ENCODE data around the gene RFLNA. TPM values are rescaled to one million over a fixed set of nuclear protein-coding genes. Genes with fewer than 3 reads are reported as not detected.

The RFLNA gene
- total RNA-seq, 1 donor from 2014 or later, result 0.50 TPM

GRCh38 chr12:124292385-124292784 is 2.5 kb upstream of the RFLNA start:
- Histone ChIP-seq H3K4me1 (peaks cover 31% of the 10 kb centered on the region), H3K36me3 (no peaks in the 10 kb centered on the region), H3K27ac (no peak overlapping the region), H3K27me3 (ENCODE audit: low read depth) (peaks cover 28% of the 10 kb centered on the region), H3K9me3 (no peaks in the 10 kb centered on the region), H3K4me3 (no peak overlapping the region)
- DNase-seq (no peak), ATAC-seq (no peak)
- TF ChIP-seq, protein P1, sequence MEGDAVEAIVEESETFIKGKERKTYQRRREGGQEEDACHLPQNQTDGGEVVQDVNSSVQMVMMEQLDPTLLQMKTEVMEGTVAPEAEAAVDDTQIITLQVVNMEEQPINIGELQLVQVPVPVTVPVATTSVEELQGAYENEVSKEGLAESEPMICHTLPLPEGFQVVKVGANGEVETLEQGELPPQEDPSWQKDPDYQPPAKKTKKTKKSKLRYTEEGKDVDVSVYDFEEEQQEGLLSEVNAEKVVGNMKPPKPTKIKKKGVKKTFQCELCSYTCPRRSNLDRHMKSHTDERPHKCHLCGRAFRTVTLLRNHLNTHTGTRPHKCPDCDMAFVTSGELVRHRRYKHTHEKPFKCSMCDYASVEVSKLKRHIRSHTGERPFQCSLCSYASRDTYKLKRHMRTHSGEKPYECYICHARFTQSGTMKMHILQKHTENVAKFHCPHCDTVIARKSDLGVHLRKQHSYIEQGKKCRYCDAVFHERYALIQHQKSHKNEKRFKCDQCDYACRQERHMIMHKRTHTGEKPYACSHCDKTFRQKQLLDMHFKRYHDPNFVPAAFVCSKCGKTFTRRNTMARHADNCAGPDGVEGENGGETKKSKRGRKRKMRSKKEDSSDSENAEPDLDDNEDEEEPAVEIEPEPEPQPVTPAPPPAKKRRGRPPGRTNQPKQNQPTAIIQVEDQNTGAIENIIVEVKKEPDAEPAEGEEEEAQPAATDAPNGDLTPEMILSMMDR (IDR thresholded peaks at IDR 0.05), result no peak
- intact Hi-C loops (cut with DNase I), result no loop called here

DNA sequence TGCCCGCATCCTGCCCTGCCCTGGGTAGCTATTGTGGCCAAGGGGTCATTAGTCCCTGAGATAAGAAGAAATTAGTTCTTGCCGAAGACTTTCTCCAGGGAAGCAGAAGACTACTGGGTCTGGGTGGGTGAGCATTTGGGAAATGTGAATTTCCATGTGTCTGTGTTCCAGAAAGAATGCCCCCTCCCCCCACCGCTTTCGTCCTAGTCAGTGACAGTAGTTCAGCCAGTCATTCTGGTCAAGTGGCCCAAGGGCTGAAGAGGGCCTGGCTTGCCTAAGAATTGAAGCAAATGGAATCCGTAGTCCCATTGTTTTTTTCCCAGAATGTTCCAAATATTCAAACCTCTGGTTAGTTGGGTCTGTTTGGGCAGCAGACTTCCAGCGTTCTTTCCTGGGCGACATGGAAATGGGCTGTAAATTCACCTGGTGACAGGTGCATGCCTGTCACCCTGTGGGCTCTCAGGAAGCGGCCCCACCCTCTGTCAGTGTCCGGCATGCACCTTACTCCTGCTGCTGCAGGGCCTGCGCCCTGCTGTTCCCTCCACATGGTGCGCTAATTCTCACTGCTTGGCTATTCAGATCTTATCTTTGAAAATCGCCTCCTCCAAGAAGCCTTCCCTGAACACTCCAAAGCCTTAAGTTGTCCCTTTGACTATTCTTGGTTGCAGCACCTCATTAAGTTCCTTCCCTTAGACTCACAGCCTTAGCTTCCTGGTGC is 1.4 kb upstream of the RFLNA start:
- ATAC-seq (no peak), DNase-seq (no peak)
- no peaks in the 10 kb centered on the region for H3K36me3 ChIP-seq
- intact Hi-C loops (cut with DNase I), result no loop called here
- H3K4me1 ChIP-seq, result peaks cover 31% of the 10 kb centered on the region
- H3K27me3 ChIP-seq (ENCODE audit: low read depth), result peaks cover 38% of the 10 kb centered on the region
- H3K4me3 ChIP-seq, result no peak overlapping the region
- no peak overlapping the region for H3K27ac ChIP-seq
- TF ChIP-seq, protein P1 (IDR thresholded peaks at IDR 0.05), result no peak
- no peaks in the 10 kb centered on the region for H3K9me3 ChIP-seq

GRCh38 chr12:124295431-124296058 is 652 bp downstream of the RFLNA start:
- Histone ChIP-seq H3K9me3 (no peaks in the 10 kb centered on the region), H3K36me3 (no peaks in the 10 kb centered on the region), H3K27me3 (ENCODE audit: low read depth) (peaks cover 44% of the 10 kb centered on the region), H3K4me1 (peaks cover 16% of the 10 kb centered on the region), H3K27ac (no peak overlapping the region), H3K4me3 (peak overlapping the region; percentile 43)
- intact Hi-C loops (cut with DNase I), result no loop called here
- peak; percentile 37 for DNase-seq
- peak in 1 of 2 donors; percentile 30 for ATAC-seq
- TF ChIP-seq, protein P1 (IDR thresholded peaks at IDR 0.05), result no peak

- peaks cover 44% of the 10 kb centered on the region for H3K27me3 ChIP-seq (ENCODE audit: low read depth)
- ATAC-seq, result peak in 1 of 2 donors; percentile 19
- H3K27ac ChIP-seq, result no peak overlapping the region
- TF ChIP-seq, protein P1 (IDR thresholded peaks at IDR 0.05), result no peak
- intact Hi-C loops (cut with DNase I), result no loop called here
- peak; percentile 38 for DNase-seq
- no peaks in the 10 kb centered on the region for H3K36me3 ChIP-seq
- peaks cover 16% of the 10 kb centered on the region for H3K4me1 ChIP-seq
- H3K9me3 ChIP-seq, result no peaks in the 10 kb centered on the region
- H3K4me3 ChIP-seq, result peak overlapping the region; percentile 11
Observed at GRCh38 chr12:124296295-124296915, 1.5 kb downstream of the RFLNA start.

GRCh38 chr12:124296916-124297351 is 2.0 kb downstream of the RFLNA start:
- TF ChIP-seq, protein P1 (IDR thresholded peaks at IDR 0.05), result no peak
- no peak overlapping the region for H3K27ac ChIP-seq
- H3K9me3 ChIP-seq, result no peaks in the 10 kb centered on the region
- no peaks in the 10 kb centered on the region for H3K36me3 ChIP-seq
- no peak for ATAC-seq
- H3K4me1 ChIP-seq, result peaks cover 16% of the 10 kb centered on the region
- intact Hi-C loops (cut with DNase I), result no loop called here
- H3K4me3 ChIP-seq, result no peak overlapping the region
- DNase-seq, result peak; percentile 11
- peaks cover 44% of the 10 kb centered on the region for H3K27me3 ChIP-seq (ENCODE audit: low read depth)

Data from lower lobe of right lung (tissue), 2 donors.